SHP77 (cell line): ENCODE measurements around the gene PTPN22.
A peak's percentile ranks its signal among the peaks of the same experiment; 100 is the strongest.

Experiments
- DNase-seq, 2 experiments: peaks; one replicate each; lab custom pipeline; 2025; lab: John Stamatoyannopoulos, UW

Gene PTPN22

GRCh38 chr1:113850127-113850796 is 21.2 kb downstream of the PTPN22 start:
- DNase-seq: no peak

- DNase-seq: no peak
Measured at GRCh38 chr1:113849072-113849471, 22.4 kb downstream of the PTPN22 start.

GRCh38 chr1:113846391-113847035 is 25.0 kb downstream of the PTPN22 start:
- DNase-seq: no peak

GRCh38 chr1:113836534-113836933 is 35.0 kb downstream of the PTPN22 start:
- DNase-seq: no peak

DNA sequence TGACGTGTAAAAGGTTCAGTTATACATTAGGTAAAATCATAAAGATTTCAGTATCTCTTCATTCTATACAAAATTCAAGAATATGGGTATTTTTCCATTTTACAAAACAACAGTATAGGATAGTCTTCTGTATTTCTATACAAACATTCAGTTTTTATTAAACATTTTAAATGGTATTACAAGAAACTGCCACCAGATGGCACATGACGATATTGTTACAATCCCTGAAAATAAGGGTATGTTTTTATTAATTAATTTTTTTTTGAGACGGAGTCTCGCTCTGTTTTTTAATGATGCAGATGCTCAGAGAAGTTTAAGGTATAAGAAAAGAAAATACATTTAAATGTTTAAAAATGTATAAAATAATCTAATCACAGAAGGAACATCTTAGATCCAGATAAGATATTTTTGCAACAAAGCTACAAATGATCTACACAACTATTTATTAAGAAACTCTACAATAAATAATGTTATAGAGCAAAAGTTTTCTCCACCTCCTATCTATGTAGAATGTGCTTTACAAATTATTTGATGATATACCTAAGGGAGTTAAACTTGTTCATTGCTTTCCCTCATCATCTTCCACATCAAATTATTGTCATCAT is 35.7 kb downstream of the PTPN22 start:
- DNase-seq: peak; percentile 4 to 12

GRCh38 chr1:113834716-113835115 is 36.8 kb downstream of the PTPN22 start:
- DNase-seq: no peak

GRCh38 chr1:113830039-113830438 is 41.5 kb downstream of the PTPN22 start:
- DNase-seq: no peak

GRCh38 chr1:113821916-113822315 is 49.6 kb downstream of the PTPN22 start:
- DNase-seq: no peak

- DNase-seq: no peak
Measured at GRCh38 chr1:113818578-113818977, 52.9 kb downstream of the PTPN22 start.

DNA sequence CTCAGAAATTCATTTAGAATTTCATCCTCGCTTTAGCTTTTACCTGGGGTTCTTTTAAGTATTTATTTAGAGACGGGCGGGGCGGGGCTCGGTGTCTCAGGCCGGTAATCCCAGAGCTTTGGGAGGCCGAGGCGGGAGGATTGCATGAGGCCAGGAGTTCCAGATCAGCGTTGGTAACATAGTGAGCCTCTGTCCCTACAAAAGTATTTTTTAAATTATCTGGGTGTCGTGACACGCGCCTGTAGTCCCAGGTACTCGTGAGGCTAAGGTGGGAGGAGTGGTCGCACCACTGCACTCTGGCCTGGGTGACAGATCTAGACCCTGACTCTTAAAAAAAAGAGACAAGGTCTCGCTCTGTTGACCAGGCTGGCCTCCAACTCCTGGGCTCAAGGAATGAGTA is 58.3 kb downstream of the PTPN22 start:
- no peak for DNase-seq

GRCh38 chr1:113812661-113813135 is 58.8 kb downstream of the PTPN22 start:
- DNase-seq: peak; percentile 24 to 28

- peak; percentile 97 to 99 for DNase-seq
Measured at GRCh38 chr1:113811888-113812660, 59.4 kb downstream of the PTPN22 start, which contains the start of gene RSBN1. Gene RSBN1 (minus strand): TSS chr1:113812476. CDS start chr1:113812412, 64 bp downstream.

DNA sequence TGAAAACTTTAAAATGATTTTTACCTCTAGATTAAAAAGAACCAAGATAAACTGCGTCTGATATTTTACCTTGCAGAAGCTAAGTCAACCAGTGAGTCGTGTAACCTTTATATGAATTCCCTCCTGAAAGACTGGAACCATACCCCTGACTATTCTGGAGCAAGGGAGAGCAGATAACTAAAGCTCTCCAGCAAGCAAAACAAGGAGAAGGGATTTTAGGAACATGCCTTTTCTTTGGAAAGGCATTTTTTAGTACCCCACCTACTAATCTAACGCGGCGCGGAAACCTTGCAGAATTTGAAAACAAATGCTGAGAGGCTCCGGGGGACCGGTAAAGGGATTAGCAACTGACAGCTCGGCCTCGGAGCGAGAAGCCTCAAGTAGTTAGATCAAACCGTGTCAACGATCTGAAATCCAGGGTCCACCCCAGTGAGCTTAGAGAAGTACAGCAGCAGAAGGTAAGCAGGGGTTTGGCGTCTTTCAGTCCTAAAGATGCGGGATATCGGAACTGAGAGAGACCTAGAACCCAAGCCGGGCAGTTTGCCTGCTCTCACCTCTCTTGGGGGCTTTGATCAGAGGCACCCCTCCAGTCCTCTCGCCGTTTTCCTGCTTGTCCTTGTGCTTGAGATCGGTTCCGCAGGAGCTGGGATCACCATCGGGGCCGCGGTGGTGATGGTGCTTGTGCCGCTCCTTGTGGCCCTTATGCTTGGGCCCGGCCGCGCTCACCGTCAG is 60.2 kb downstream of the PTPN22 start:
- peak in 1 of 2 experiments; percentile 13 for DNase-seq

- no peak for DNase-seq
Measured at GRCh38 chr1:113809670-113810602, 61.6 kb downstream of the PTPN22 start.

DNA sequence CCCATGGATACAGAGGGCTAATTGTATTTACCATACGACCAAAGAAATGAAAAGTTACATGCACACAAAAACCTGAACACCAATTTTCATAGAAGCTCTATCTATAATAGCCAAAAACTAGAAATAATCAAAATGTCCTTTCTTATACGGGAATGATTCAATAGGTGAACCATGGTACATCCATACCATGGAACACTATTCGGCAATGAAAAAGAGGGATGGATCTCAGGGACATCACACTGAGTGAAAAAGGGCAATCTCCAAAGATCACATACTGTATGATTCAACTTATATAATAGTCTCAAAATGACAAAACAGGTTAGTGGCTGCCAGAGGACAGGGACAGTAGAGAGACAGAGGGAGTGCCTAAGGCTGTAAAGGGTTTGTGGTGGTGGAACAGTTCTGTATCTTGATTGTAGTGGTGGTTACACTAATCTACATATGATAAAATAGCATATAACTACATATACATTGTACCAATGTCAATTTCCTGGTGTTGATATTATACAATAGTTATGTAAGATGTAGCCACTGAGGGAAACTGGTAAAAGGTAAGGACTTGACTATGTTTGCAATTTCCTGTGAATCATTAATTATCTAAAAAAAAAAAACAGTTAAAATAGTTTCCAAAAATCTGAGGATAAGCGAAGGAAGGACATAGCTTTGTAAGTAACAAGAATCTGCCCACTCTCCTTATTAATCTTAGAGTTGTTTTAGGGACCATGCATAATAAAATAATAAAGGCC is 62.9 kb downstream of the PTPN22 start:
- DNase-seq: no peak

- no peak for DNase-seq
Measured at GRCh38 chr1:113805639-113806038, 65.9 kb downstream of the PTPN22 start.

DNA sequence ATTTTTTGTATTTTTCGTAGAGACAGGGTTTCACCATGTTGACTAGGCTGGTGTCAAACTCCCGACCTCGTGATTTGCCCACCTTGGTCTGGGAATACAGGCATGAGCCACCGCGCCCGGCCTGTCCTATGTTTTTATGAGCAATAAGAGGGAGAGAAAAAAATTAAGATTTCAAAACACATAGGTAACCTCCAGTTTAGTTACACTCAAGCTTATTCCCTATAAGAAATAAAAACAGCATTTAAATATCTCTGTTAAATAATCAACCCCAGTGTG is 66.3 kb downstream of the PTPN22 start:
- DNase-seq: no peak

DNA sequence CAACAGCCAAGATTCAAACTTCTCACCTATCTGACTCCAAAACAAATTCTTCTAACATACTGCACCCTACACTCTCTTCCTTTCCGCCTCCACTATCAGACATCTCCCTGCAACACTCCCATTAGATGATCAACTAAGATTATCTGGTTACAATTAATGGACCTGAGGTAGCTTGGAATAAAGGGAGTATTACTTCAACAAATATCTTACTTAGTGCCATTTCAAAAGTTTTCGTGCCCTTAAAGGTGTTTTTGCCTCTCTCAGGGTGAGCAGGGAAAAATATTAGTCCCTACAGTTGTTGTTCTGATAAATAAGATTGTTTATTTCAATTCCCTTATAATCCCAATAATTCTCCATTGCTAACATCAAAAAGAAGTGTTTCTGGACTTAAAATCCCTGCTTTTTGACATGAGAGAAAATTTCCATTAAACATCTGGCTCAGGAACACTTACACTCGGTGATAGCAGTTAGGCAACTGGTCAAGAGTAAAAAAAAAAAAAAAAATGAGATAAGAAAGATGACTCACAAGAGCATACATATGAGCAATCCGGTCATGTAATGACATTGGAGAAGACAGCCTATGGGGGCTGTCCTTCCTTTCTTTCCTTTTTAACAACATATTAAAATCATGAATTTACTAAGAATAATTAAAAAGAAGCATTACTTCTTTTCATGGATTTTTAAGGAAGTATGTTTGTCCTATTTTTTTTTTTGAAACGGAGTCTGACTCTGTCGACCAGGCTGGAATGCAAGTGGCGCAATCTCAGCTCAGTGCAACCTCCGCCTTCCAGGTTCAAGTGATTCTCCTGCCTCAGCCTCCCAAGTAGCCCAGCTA is 66.9 kb downstream of the PTPN22 start:
- no peak for DNase-seq

GRCh38 chr1:113802367-113803007 is 69.0 kb downstream of the PTPN22 start:
- no peak for DNase-seq
